CD4-positive, alpha-beta T cell treated with Interleukin-17A for 1 hour (primary cell): ENCODE results near the gene OR4D1.
A peak's percentile ranks its signal among the peaks of the same experiment; 100 is the strongest.
"Not testable (repeated sequence)": the region's sequence is repeated elsewhere in the genome, so short reads cannot be mapped to it uniquely, and the experiment has no call there.

ENCODE experiments used
- DNase-seq: peaks from one replicate; pipeline ENCODE4 v3.0.0-alpha.2; 2020

OR4D1 gene

DNA sequence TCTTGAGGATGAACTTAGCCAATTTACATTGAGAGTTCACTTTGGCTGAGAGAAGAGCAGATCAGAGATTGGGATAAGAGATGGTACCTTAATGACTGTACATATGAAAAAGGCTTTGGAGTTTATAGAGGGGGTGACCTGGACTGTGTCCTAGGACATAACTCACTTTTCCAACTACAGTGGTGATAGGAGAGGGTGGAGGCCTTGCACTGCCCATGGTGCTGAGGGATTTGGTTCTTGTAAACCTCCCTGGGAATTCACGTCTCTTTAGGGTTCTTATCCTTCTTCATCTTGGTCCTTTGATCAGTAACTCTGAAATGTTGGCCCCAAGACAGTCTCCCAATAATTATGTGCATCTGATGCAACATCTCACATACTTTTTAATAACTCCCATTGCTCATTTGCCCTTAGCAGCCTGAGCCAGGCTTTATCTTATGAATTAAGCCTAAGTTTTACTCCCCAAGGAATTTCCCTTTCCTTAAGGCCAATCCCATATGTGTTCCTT is at the start of gene OR4D1:
OR4D1 (plus strand) TSS at position 455 of the 505 bp plus-strand sequence. CDS start 6,770 bp downstream, outside the sequence.
- DNase-seq, result no peak

DNA sequence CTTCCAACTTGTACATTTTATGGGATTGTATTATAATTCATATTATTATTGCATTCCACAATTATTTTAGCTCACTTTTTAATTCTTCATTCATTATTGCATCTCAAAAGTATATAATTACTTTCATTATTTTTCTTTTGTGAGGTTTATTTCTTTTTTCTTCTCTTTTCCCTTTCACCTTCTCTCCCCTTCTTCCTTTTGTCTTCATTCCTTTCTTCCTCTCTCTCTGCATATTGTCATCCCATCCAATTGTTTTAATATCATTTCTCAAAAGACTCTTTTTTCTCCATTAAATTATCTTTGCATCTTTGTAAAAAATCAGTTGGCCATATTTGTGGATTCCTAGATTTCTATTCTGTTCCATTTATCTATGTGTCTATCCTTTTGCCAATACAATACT is 47.7 kb upstream of the OR4D1 start:
- no peak for DNase-seq

DNA sequence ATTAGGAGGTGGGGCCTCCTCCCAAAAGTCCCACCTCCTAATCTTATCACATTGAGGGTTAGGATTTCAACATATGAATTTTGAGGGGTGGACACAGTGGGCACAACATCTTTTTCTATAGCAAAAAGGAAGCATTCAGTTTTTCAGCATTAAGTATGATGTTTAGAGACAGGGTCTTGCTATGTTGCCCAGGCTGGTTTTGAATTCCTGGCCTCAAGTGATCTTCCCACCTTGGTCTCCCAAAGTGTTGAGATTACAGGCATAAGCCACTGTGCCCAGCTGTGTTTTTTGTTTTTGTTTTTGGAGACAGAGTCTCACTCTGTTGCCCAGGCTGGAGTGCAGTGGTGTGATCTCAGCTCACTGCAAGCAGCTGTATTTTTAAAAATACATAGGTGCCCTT is 46.3 kb upstream of the OR4D1 start:
- DNase-seq, result not testable (repeated sequence)

DNA sequence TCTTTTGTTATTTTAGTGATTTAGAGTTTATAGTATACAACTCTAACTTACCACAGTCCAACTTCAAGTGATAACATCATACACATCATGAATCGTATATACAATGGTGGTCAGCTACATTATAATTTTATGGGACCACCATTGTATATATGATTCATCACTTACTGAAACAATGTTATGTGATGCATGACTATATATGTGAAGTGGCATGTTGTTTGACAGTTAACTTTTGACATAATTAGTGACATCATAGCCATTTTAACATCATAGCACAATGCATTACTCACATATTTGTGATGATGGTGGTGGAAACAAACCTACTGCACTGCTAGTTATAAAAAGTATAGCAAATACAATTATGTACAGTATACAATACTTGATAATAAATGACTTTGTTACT is 43.1 kb upstream of the OR4D1 start:
- no peak for DNase-seq

DNA sequence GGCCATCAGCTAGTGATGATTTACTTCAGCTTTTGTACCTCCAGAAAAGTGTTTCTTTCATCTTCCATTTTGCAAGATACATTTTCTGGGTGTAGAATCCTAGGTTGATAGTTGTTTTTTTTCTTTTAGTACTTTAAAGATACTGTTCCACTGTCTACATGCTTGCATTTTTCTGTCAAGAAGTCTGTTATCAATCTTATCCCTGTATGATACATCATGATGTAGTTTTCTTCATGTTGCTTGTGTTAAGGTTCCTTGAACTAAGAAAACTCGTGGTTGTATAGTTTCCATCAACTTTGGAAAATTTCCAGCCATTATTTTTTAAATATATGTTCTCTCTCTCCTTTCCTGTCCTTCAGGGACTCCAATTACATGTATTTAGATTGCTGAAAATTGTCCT is 40.9 kb upstream of the OR4D1 start:
- DNase-seq, result no peak

DNA sequence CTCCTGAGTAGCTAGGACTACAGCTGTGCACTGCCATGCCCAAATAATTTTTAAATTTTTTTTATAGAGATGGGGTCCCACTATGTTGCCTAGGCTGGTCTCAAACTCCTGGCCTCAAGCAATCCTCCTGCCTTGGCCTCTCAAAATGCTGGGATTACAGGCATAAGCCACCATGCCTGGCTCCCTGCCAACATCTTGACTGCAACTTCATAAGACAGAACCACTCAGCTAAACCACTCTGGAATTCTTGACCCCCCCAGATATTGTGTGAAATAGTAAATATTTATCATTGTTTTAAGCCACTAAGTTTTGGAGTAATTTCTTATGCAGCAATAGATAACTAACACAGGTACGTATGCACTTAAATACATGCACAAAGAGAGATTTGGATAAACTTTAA is 39.0 kb upstream of the OR4D1 start:
- no peak for DNase-seq

DNA sequence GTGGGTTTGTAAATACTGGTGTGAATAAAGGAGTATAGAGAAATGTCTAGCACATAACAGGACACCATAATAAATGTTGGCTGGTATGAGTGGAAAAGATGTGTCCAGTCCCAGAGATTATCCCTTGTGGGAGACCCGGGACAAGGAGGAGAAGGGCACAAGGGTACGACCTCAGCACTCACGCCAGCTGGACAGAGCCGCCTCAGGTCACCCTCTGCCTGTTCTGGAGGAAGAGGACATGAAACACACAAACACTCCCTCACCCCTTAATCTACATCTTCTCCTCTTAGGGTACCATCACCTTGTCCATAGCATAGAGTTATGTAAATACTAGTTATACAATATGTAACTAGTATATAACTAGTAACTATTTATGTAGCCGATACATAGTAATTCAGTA is 38.2 kb upstream of the OR4D1 start:
- DNase-seq, result no peak

DNA sequence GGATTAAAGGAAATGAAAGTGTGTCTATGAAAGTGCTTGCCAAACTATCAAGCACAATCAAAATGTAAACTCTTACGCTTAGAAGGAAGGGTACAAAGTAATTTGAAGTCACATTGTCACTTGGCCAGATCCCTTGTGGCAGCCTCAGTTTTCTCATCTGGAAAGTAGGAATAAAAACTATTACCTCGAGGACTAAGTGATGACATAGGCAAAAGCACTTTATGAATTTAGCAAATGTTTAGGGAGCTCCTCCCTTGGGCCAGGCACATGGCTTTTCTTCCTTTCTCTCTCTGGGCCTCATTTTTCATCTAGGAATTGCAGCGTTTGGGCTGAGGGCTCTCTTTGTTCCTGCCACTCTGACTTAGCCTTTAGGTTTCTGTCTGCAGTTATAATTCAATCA is 36.5 kb upstream of the OR4D1 start:
- no peak for DNase-seq

DNA sequence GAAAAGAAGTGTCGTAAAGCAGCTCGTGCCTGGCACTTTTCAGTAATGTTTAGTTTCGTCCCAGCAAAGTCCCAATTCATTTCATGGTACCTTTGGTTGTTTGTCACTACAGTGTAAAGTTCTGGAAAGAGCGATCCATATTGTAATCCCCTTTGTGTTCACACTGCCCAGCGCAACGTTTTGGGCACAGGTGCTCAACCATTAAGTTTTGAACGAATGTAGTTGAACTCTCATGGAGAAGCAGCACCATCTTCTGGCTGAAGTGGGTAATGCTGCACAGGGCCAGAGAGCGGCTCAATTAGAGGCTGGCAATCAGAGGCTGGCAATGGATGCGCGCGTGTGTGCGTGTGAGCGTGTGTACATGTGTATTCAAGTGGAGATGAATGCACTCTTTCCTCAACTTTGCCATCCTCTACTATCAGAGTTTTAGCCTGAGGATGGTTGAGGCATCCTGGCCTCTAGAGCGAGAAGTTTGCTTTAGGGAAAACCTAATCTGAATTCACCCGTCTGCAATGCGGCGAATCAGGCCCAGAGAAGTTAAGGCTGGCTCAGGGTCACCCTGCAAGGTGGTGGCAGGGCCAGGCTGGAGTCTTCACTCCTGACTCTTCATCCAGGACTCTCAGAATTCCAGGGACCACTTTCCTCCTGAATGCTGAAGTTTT is 35.1 kb upstream of the OR4D1 start:
- peak; percentile 88 for DNase-seq

DNA sequence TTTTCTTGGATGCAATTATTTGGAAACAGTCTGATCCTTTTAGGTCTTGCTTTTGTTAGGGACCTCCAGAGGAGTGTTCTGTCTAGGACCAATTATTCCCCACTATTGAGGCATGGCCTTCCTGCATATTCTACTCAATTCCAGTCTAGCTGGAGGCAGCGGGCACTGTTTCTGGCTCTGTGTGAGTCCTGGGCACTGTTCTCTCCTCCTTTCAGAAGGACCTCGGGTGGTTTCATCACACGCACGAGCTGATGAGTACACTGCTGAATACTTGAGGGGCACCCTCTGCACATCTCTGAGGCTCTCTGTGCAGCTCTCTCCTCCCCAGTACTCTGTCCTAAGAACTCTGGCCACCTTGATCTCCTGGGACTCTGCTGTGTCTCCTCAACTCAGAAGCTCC is 34.2 kb upstream of the OR4D1 start:
- no peak for DNase-seq

DNA sequence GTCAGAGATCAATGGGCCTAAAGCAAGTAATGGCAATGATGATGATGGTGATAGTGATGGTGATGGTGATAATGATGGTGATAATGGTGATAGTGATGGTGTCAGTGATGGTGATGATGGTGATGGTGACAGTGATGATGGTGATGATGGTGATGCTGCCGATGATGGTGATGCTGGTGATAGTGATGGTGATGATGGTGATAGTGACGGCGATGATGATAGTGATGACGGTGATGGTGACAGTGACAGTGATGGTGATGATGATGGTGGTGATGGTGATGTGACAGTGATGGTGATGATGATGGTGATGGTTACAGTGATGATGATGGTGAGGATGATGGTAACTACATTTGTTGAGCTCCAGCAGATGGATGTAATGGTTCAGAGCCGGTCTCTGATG is 30.8 kb upstream of the OR4D1 start:
- DNase-seq, result no peak

DNA sequence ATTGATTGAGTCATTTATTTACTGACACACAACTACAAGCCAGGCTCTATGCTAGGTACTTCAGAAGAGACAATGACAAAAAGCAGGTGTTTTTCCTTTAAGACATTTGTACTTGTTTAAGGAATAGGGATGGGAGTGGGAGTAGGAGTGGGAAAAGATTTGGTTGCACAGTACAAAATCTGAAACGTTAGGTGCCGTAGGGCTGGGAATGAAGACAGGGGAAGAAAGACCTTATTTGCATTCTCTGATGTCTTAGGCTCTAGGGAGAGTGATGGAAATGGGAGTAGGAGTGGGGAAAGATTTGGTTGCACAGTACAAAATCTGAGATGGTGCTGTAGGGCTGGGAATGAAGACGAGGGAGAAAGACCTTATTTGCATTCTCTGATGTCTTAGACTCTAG is 28.7 kb upstream of the OR4D1 start:
- DNase-seq, result no peak

DNA sequence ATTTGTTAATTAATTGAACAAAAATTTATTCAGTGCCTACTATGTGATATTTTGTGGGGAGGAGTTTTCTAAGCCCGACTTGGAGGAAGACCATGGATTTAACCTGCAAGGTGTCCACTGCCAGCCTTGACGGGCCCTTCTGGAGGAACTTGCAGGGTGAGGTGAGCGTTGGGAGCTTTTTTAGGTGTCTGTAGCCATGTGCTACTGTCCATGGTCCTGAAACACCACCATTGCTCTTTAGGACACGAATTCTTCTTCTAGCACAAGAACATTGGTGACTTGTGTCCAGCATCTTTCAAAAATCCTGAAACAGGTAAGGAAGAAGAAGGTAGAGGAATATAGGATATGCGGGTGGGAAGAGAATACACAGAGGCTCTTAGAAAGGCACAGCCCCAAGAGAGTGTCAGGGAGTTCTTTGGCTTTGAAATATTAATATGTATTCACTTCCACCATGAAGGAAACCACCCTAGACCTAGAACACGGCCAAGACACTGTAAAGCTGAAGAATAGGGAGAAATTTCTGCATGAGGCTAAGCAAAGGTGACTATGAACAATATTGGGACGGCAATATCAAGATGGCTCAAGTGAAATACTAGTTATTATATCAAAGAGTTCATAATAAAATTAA is 27.9 kb upstream of the OR4D1 start:
- DNase-seq, result peak; percentile 62

DNA sequence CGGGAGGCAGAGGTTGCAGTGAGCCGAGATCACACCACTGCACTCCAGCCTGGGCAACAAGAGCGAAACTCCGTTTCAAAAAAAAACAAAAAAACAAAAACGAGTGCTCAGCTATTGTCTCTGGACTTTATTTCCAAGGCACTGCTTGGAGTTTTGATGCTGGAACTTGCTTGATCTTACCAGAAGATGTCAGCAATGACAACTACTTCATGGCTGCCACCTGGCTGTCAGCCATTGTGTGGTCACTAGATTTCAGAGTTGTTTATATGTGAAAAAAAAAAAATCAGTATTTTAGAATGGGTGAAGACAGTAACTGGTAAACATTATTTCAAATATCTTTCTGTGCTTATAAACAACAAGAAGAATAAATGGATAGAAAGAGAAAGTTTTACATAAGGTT is 26.3 kb upstream of the OR4D1 start:
- peak; percentile 74 for DNase-seq

DNA sequence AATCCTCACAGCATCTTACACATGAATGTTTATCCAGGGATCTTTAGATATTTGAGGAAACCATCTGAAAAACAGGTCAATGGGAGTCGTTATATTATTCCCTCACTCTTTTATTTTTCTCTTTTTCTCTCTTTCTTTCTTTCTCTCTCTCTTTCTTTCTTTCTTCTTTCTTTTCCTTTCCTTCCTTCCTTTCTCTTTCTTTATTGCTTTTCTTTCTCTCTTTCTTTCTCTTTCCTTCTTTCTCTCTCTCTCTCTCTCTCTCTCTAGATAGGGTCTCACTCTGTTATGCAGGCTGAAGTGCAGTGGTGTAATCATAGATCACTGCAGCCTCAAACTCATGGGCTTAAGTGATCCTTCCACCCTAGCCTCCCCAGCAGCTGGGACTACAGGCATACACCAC is 20.3 kb upstream of the OR4D1 start:
- DNase-seq, result no peak

DNA sequence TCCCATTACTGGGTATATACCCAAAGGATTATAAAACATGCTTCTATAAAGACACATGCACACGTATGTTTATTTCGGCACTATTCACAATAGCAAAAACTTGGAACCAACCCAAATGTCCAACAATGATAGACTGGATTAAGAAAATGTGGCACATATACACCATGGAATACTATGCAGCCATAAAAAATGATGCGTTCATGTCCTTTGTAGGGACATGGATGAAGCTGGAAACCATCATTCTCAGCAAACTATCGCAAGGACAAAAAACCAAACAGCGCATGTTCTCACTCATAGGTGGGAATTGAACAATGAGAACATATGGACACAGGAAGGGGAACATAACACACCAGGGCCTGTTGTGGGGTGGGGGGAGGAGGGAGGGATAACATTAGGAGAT is 15.5 kb upstream of the OR4D1 start:
- not testable (repeated sequence) for DNase-seq

DNA sequence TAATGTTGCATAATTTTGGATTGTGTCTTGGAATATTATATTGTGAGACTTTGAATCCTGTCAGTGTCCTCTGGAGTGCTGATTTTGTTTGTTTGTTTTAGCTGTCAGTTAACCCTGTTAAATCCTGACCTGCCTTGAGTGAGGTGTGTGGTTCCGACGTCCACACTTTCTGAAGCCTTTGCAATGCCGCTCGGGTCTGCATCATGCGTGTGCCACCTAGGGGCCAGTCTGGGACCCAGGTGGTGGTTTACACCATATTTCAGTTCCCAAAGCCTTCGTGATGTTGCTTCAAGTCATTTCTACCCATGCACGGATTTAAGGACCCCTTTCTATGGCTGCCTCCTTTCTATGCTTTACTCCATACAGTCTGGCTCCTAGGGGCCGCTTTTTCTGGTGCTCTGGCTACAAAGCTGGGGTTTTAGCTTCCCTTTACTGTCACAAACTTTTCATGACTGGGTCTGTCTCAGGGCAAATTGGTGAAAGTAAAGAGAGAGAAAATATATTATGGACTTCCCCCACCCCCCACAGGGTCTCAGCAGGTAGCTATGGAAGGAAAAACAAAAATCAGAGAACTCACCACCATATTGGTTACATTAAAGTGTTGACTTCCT is 11.4 kb upstream of the OR4D1 start:
- DNase-seq, result no peak

DNA sequence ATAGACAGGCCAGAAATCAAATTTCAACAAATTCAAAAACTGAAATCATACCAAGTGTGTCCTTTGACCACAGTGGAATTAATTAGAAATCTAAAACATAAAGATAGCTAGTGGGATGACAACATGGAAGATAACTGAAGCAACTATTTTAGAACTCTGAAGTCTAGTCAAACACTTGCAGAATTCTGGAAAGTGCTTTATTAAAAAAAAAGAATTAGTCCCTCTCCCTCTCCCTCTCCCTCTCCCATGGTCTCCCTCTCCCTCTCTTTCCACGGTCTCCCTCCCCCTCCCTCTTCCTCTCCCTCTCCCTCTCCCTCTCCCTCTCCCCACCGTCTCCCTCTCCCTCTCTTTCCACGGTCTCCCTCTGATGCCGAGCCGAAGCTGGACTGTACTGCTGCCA is 6.7 kb upstream of the OR4D1 start:
- no peak for DNase-seq

DNA sequence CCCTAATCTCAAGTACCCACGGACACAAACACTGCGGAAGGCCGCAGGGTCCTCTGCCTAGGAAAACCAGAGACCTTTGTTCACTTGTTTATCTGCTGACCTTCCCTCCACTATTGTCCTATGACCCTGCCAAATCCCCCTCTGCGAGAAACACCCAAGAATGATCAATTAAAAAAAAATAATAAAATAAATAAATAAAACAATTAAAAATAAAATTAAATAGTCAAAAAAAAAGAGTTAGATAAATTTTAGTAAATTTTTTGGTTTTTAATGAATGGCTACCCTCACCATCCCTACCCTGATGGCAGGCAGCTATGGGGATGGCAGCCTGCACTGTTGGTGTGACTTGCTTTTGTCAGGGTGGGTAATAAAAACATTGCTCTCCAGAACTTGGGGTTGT is 4.8 kb upstream of the OR4D1 start:
- not testable (repeated sequence) for DNase-seq

DNA sequence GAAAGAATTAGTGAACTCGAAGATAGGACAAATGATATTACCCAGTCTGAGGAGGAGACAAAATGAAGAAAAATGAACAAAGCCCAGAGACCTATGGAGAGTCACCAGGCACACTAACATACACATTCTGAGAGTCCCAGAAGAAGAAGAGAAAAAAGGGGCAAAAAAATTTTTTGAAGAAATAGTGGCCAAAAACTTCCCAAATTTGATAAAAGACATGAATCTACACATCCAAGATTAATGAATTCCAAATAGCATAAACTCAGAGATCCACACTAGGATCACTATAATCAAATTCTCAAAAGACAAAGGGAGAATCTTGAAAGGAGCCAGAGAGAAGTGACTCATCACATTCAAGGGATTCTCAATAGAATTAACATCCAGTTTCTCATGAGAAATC is 3.4 kb upstream of the OR4D1 start:
- no peak for DNase-seq

DNA sequence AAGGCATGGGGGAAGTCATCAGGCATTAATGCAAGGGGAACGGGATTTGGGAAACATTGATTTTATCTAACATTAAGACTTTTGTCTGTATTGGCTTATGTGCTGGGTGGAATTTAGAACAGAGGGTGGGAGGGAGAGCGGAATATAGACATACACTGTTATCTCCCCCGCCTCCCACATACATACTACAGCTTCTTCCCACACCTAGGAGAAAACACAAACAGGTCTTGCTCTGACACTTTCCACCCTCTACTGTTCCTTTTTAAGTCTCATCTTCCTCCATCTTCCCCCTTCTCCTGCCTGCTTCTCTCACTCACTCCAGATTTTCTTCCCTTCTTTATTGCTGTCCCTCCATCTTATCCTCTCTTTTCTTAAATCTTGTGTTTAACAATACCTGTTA is 425 bp downstream of the OR4D1 start:
- DNase-seq, result no peak

DNA sequence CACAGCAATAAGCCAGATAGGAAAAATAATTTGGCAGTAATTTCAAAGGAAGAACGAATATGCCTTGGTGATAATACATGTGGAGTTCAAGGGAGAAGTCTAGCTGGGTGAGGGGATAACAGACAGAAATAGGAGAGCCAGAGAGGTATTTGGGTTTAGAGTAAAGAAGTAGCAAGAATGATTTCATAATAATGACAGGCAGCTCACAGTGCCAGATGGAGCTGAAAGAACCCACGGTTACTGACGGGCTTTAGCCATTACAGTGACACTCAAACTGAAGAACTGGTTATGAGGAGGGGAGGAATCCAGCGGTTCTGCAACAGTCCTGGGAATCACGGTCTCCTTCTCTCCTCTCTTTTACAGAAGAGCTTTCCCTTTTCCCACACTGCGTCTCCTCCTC is 2.2 kb downstream of the OR4D1 start:
- DNase-seq, result no peak

DNA sequence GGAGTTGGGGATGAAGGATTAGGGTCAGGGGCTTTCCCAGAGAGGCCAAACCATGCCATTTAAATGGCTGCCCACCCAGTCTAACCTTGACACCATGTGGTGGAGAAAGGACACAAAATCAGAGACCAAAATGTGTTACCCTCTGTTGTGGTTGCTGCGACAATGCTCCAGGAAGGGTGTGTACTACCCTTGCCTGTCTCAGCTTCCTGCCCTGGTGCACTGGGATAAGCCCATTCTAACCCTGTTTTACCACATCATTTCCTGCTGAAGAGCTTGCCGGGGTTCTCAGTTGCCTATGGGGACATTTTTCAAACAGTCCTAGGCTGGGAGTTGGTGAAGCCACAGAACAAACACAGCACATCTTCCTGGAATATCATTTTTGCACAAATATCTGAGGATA is 4.9 kb downstream of the OR4D1 start:
- peak; percentile 89 for DNase-seq

DNA sequence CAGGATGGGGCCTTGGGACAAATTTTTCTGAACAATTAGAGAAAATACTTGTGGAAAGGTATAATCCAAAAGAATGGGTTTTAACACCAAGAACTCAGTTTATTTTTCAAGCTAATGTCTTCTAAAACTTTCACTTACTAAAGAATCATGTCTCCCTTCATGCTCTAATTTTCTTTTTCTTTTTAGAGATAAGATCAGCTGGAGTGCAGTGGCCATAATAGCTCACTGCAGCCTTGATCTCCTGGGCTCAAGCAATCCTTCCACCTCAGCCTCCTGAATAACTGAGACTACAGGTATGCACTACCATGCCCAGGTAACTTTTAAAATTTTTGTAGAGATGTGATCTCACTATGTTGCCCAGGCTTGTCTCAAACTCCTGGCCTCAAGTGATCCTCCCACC is 5.5 kb downstream of the OR4D1 start:
- peak; percentile 29 for DNase-seq
